ENCODE results near the gene GSAP.

Gene GSAP

GRCh38 chr7:77321300-77321699 lies 94.8 kb downstream of the GSAP start:
- no peak for DNase-seq

GRCh38 chr7:77320714-77321113 lies 95.4 kb downstream of the GSAP start:
- DNase-seq: no peak

- DNase-seq: no peak
Observed at GRCh38 chr7:77320137-77320536, 96.0 kb downstream of the GSAP start.

GRCh38 chr7:77318019-77318418 lies 98.1 kb downstream of the GSAP start:
- no peak for DNase-seq

GRCh38 chr7:77316219-77316978 lies 99.8 kb downstream of the GSAP start:
- DNase-seq: no peak

GRCh38 chr7:77315182-77315591 lies 101.0 kb downstream of the GSAP start:
- no peak for DNase-seq

- no peak for DNase-seq
Observed at GRCh38 chr7:77313876-77314480, 102.2 kb downstream of the GSAP start.

GRCh38 chr7:77313085-77313484 lies 103.1 kb downstream of the GSAP start:
- DNase-seq: no peak

- no peak for DNase-seq
Observed at GRCh38 chr7:77310982-77311381, 105.2 kb downstream of the GSAP start.

- DNase-seq: no peak
Observed at GRCh38 chr7:77309714-77310220, 106.4 kb downstream of the GSAP start.

GRCh38 chr7:77308792-77309191 lies 107.4 kb downstream of the GSAP start:
- DNase-seq: no peak

- DNase-seq: no peak
Observed at GRCh38 chr7:77306231-77307067, 109.7 kb downstream of the GSAP start.

GRCh38 chr7:77295549-77295948 lies 120.6 kb downstream of the GSAP start:
- DNase-seq: no peak

- no peak for DNase-seq
Observed at GRCh38 chr7:77293046-77293445, 123.1 kb downstream of the GSAP start.

GRCh38 chr7:77290425-77290824 lies 125.7 kb downstream of the GSAP start:
- DNase-seq: no peak

GRCh38 chr7:77289387-77289786 lies 126.8 kb downstream of the GSAP start:
- no peak for DNase-seq

- no peak for DNase-seq
Observed at GRCh38 chr7:77288676-77289320, 127.4 kb downstream of the GSAP start.

- DNase-seq: no peak
Observed at GRCh38 chr7:77284616-77285015, 131.5 kb downstream of the GSAP start.

GRCh38 chr7:77284005-77284404 lies 132.1 kb downstream of the GSAP start:
- no peak for DNase-seq

GRCh38 chr7:77282897-77283296 lies 133.3 kb downstream of the GSAP start:
- no peak for DNase-seq

GRCh38 chr7:77281780-77282478 lies 134.2 kb downstream of the GSAP start:
- no peak for DNase-seq

- no peak for DNase-seq
Observed at GRCh38 chr7:77276120-77276519, 140.0 kb downstream of the GSAP start.
